HUES48 (cell line): ENCODE measurements around the gene ANO6.

Experiments used
- H3K27ac ChIP-seq: one replicate; pipeline ENCODE4 v1.7.0; 2013; ENCODE audit warnings: low read depth, low read length, inconsistent platforms
- H3K27me3 ChIP-seq: 2 replicates; pipeline ENCODE4 v1.6.1; 2013; ENCODE audit warnings: mild to moderate bottlenecking, low read length; ENCODE audit not compliant: control insufficient read depth, insufficient read depth
- H3K36me3 ChIP-seq: 2 replicates; pipeline ENCODE4 v1.6.1; 2013; ENCODE audit warnings: low read length; ENCODE audit not compliant: control insufficient read depth, insufficient read depth
- H3K4me1 ChIP-seq: 2 replicates; pipeline ENCODE4 v1.6.1; 2013; ENCODE audit warnings: mild to moderate bottlenecking, low read length; ENCODE audit not compliant: control insufficient read depth, insufficient read depth
- H3K4me3 ChIP-seq: 2 replicates; pipeline ENCODE4 v1.5.1; 2013; ENCODE audit warnings: mild to moderate bottlenecking, low read depth, low read length
- H3K9ac ChIP-seq: 2 replicates; pipeline ENCODE4 v1.6.1; 2013; ENCODE audit warnings: mild to moderate bottlenecking, low read depth, low read length, moderate library complexity
- H3K9me3 ChIP-seq: 2 replicates; pipeline ENCODE4 v1.6.1; 2013; ENCODE audit warnings: low read length; ENCODE audit not compliant: control insufficient read depth, insufficient read depth

Gene ANO6

GRCh38 chr12:45284096-45284901, 68.4 kb downstream of the ANO6 start:
- no peak overlapping the region for H3K9ac ChIP-seq
- peak overlapping the region; percentile 81 for H3K27ac ChIP-seq
- H3K4me1 ChIP-seq = peaks cover 28% of the 10 kb centered on the region
- no peaks in the 10 kb centered on the region for H3K9me3 ChIP-seq
- peaks cover 4% of the 10 kb centered on the region; the same call in 1 of the 2 replicates for H3K36me3 ChIP-seq
- H3K27me3 ChIP-seq = no peaks in the 10 kb centered on the region
- H3K4me3 ChIP-seq = no peak overlapping the region

- no peaks in the 10 kb centered on the region for H3K27me3 ChIP-seq
- H3K9ac ChIP-seq = no peak overlapping the region
- H3K4me3 ChIP-seq = no peak overlapping the region
- no peak overlapping the region for H3K27ac ChIP-seq
- no peaks in the 10 kb centered on the region for H3K36me3 ChIP-seq
- peaks cover 28% of the 10 kb centered on the region for H3K4me1 ChIP-seq
- H3K9me3 ChIP-seq = no peaks in the 10 kb centered on the region
These were observed 69.8 kb downstream of the ANO6 start for GRCh38 chr12:45285717-45286116.

- peaks cover 28% of the 10 kb centered on the region for H3K4me1 ChIP-seq
- no peaks in the 10 kb centered on the region for H3K27me3 ChIP-seq
- H3K9ac ChIP-seq = no peak overlapping the region
- no peak overlapping the region for H3K27ac ChIP-seq
- H3K9me3 ChIP-seq = no peaks in the 10 kb centered on the region
- H3K36me3 ChIP-seq = no peaks in the 10 kb centered on the region
- H3K4me3 ChIP-seq = no peak overlapping the region
These were observed 70.7 kb downstream of the ANO6 start for GRCh38 chr12:45286621-45287020.

- H3K9me3 ChIP-seq = no peaks in the 10 kb centered on the region
- H3K9ac ChIP-seq = no peak overlapping the region
- H3K27ac ChIP-seq = no peak overlapping the region
- peaks cover 14% of the 10 kb centered on the region; the same call in 1 of the 2 replicates for H3K4me1 ChIP-seq
- no peaks in the 10 kb centered on the region for H3K36me3 ChIP-seq
- H3K4me3 ChIP-seq = no peak overlapping the region
- no peaks in the 10 kb centered on the region for H3K27me3 ChIP-seq
These were observed 73.6 kb downstream of the ANO6 start for GRCh38 chr12:45289245-45290215.

GRCh38 chr12:45290216-45290605, 74.3 kb downstream of the ANO6 start:
- H3K27me3 ChIP-seq = no peaks in the 10 kb centered on the region
- H3K4me1 ChIP-seq = peaks cover 10% of the 10 kb centered on the region; the same call in 1 of the 2 replicates
- no peak overlapping the region for H3K27ac ChIP-seq
- H3K36me3 ChIP-seq = no peaks in the 10 kb centered on the region
- H3K9ac ChIP-seq = no peak overlapping the region
- no peak overlapping the region for H3K4me3 ChIP-seq
- H3K9me3 ChIP-seq = no peaks in the 10 kb centered on the region

- Histone ChIP-seq H3K27ac (no peak overlapping the region), H3K9ac (no peak overlapping the region), H3K36me3 (no peaks in the 10 kb centered on the region), H3K4me1 (peaks cover 1% of the 10 kb centered on the region; the same call in 1 of the 2 replicates), H3K27me3 (no peaks in the 10 kb centered on the region), H3K9me3 (no peaks in the 10 kb centered on the region), H3K4me3 (no peak overlapping the region)
These were observed 75.6 kb downstream of the ANO6 start for GRCh38 chr12:45291518-45291917.

- H3K27me3 ChIP-seq = no peaks in the 10 kb centered on the region
- H3K4me3 ChIP-seq = no peak overlapping the region
- no peak overlapping the region for H3K9ac ChIP-seq
- no peak overlapping the region for H3K27ac ChIP-seq
- no peaks in the 10 kb centered on the region for H3K4me1 ChIP-seq
- no peaks in the 10 kb centered on the region for H3K9me3 ChIP-seq
- H3K36me3 ChIP-seq = no peaks in the 10 kb centered on the region
These were observed 76.7 kb downstream of the ANO6 start for GRCh38 chr12:45292486-45293195.

- H3K9me3 ChIP-seq = no peaks in the 10 kb centered on the region
- H3K36me3 ChIP-seq = no peaks in the 10 kb centered on the region
- H3K27ac ChIP-seq = no peak overlapping the region
- no peak overlapping the region for H3K4me3 ChIP-seq
- H3K4me1 ChIP-seq = no peaks in the 10 kb centered on the region
- no peak overlapping the region for H3K9ac ChIP-seq
- no peaks in the 10 kb centered on the region for H3K27me3 ChIP-seq
These were observed 79.0 kb downstream of the ANO6 start for GRCh38 chr12:45294906-45295305.

GRCh38 chr12:45296046-45296586, 80.2 kb downstream of the ANO6 start:
- Histone ChIP-seq H3K4me1 (no peaks in the 10 kb centered on the region), H3K36me3 (no peaks in the 10 kb centered on the region), H3K27ac (no peak overlapping the region), H3K27me3 (no peaks in the 10 kb centered on the region), H3K4me3 (no peak overlapping the region), H3K9ac (no peak overlapping the region), H3K9me3 (no peaks in the 10 kb centered on the region)

GRCh38 chr12:45298047-45298446, 82.2 kb downstream of the ANO6 start:
- H3K27ac ChIP-seq = no peak overlapping the region
- no peak overlapping the region for H3K4me3 ChIP-seq
- H3K36me3 ChIP-seq = no peaks in the 10 kb centered on the region
- no peak overlapping the region for H3K9ac ChIP-seq
- no peaks in the 10 kb centered on the region for H3K4me1 ChIP-seq
- no peaks in the 10 kb centered on the region for H3K9me3 ChIP-seq
- H3K27me3 ChIP-seq = no peaks in the 10 kb centered on the region
